Measurements from ENCODE around the gene KDM6B.

KDM6B gene

DNA sequence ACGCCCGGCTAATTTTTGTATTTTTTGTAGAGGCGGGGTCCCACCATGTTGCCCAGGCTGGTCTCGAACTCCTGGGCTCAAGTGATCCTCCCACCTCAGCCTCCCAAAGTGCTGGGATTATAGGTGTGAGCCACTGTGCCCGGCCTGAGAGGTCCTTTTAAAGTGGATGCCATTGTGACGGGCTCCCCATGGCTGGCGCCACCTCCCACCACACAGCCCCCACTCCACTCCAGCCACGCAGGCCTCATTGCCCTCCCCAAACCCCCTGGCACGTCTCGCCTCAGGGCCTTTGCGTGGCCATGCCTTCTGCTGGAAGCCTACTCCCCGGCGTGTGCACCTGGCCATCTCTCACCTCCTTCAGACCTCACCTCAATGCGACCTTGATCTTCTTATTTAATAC, 11.9 kb upstream of the KDM6B start:
- DNase-seq = no peak

DNA sequence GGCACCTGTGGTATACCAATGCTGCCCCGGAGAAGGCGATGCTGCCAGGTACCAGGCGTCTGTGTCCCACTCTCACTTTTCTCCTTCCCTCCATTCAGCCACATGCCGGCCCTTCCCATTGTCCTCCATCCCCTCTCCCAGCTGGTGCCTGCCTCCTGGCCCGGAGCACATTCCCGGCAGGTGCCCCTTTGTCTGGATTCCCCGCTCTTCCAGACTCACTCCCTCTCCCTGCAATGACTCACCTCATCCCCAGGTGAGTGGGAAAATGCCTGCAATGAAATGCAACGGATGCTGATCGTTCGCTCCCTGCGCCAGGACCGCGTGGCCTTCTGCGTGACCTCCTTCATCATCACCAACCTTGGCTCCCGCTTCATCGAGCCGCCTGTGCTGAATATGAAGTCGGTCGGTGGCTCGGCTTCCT, 10.4 kb upstream of the KDM6B start:
- no peak for DNase-seq

DNA sequence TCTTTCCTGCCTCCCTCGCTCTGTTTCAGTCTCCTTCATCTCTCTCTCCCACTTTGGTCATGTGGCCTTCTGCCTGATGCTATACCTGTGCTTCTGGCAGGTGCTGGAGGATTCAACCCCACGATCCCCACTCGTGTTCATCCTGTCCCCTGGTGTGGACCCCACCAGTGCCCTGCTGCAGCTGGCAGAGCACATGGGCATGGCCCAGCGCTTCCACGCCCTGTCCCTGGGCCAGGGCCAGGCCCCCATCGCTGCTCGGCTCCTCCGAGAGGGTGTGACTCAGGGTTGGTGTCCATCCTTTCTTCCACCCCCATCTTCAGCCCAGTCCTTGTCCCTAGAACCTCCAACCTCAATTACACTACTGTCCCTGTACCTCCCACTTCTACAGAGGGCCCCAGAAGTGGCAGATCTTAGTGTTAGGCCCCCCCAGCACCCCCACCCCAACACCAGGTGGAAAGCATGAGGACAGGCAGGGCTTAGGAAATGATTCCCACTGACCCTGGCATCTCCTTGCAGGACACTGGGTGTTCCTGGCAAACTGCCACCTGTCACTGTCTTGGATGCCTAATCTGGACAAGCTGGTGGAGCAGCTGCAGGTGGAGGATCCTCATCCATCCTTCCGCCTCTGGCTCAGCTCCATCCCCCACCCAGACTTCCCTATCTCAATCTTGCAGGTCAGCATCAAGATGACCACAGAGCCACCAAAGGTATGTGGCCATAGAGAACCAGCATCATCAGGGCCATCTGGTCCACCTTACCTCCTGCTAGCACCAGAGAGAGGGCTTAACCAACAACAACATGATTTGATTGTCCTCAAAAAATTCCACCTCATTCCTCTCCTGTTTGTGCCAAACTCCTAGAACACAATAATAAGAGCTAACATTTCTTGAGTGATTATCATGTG, 9.7 kb upstream of the KDM6B start:
- no peak for DNase-seq

DNA sequence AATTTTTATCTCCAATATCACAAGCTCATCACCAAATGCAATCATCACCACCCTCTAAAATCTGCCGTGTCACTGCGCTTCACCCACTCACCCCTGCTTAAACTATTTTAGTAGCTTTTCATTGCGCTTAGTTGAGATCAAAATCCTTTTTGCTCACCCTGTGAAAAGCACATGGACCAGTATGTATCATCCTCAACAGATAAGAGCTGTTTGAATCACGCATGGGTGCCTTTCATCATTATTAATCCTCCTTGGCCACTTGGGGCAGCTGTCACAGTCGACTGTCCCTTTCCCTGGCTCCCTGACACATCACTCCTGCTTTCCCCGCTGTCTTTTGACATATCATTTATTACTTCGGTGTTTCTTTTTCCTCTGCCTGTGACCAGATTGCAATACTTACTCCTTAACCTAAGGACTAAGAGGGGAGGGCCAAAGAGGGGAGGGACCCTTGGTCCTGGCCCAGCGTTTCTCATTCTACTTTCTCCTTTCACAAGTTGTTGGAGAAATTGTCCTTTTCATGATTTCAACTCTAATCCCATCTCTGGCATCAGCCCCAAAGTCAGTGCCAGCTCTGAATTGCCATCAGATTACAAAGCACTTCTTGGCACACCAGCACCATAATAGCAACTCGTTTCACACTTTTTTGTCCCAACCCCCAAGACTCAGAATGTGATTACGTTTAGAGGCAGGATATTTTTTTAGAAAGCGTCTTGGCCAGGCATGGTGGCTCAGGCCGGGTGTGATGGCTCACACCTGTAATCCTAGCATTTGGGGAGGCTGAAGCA, 8.6 kb upstream of the KDM6B start:
- peak in 1 of 2 experiments; percentile 28 for DNase-seq

DNA sequence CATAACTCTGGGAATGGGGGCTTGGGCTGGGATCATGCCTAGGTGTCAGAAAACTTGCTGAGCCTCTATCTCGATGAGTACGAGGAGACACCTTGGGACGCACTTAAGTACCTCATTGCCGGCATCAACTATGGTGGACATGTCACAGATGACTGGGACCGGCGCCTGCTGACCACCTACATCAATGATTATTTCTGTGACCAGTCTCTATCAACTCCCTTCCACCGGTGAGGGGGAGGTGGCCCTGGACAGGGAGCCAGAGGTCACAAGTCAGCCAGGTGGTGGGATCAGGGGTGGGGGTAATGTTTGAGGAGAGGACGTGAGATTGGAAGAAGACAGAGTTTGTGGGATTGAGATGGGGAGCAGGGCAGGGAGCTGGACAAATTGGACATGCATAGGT, 3.4 kb upstream of the KDM6B start:
- no peak for DNase-seq

DNA sequence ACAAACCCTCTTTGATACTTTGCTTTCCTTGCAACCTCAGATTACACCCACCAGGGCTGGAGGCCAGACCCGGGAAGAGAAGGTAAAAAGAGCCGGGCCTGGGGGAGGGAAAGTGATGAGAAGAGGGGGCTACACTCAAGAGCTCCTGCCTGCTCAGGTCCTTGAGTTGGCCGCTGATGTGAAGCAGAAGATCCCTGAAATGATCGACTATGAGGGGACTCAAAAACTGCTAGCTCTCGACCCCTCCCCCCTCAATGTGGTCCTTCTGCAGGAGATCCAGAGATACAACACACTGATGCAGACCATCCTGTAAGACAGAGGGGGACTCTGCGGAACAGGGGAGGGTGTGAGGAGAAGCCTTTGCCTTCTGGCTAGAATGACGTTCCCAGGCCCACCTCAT, 2.8 kb upstream of the KDM6B start:
- DNase-seq = no peak

DNA sequence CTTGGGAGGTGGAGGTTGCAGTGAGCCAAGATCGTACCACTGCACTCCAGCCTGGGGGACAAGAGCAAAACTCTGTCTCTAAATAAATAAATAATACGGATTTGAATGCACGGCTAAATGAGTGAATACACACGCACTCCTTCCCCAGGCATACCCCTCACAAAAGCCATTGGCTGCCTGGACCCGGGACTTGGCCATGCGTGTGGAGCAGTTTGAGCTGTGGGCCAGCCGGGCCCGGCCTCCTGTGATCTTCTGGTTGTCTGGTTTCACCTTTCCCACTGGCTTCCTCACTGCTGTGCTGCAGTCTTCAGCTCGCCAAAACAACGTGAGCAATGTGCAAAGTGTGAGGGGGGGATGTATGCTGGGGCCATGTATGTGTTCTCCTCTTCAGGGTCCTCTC, 1.6 kb upstream of the KDM6B start:
- no peak for DNase-seq

DNA sequence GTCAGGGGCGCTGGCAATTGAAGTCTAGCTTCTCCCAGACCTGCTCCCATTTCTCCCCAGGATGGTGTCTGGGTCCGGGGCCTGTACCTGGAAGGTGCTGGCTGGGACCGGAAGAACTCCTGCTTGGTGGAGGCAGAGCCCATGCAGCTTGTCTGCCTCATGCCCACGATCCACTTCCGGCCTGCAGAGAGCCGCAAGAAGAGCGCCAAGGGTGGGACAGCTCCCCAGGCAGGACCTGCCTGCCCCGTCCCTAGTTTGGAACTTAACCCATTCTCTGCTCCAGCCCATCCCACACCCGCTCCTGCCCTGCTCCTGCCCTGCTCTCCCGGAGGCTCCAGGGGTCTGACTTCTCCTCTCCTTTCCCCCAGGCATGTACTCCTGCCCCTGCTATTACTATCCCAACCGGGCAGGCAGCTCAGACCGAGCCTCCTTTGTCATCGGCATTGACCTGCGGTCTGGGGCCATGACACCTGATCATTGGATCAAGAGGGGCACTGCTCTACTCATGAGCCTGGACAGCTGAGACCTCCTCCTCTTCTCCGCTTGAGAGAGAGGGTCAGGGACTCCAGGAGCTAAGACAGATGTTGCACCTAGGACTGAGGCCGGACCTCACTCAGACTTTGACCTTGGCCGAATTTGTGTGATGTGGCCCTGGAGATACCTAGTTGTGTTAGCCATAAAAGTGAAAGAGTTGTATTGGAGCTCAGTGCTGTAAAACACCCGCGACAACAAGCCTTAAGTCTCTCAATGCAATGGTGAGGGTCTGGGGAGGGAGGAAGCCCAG, 814 bp upstream of the KDM6B start:
- DNase-seq = no peak

DNA sequence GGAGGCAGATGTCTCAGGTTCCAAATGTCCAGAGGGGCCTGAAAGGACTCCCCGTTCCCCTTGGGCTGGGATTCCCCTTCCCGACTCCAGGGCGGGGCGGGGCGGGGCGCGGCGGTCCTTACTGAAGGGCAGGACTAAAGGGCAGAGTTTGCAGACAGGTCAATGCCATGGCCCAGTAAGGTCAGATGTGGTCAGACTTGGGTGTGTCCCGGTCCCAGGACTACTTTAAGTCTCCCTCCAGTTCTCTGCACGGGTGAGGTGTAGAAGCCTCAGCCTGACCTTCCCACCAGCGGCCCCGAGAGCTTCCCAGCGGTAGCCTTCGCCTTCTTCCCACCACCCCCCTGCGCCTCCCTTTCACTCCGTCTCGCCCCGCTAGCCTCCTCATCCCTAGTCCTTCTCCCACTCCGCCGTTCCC, 532 bp downstream of the KDM6B start:
- no peak for DNase-seq

DNA sequence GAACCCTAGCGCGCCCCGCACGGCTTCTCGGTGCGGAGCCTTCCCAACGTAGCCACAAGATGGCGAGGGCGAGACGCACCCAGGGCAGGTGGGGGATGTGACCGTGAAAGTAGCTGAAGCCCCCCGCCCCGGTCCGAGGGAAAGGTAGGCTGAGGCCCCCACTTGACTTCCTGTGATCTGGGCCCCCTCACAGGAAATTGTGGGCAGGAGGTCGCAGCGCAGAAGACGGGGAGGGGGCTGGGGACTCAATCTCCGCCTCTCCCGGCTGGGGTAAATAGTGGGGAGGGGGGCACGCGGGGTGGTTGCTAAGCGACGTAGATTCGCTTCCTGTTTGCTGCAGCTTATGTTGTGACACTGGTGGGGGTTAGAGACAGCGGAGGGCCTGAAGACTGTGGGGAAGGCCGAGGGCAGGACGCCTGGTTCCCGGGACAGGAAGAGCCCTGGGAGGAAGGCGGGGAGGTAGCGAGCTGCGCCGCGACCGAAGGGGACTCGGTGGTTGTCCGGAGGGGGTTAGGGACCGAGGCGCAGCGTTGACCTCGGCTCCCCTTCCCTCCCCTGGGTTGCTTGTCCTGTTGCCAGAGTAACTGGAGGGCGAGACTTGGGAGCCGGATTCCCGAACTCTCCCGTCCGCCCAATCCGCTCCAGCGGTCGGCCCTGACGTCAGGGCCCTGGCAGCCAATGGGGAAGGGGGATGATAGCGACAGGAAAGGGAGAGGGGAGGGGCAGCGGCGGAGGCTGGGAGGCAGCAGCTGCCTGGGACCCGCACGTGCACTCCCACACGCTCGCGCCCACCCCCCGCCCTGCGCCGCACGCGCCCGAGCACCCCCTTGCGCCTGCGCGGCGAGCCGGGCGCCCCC, 1.2 kb downstream of the KDM6B start:
- DNase-seq = peak; percentile 81 to 85

DNA sequence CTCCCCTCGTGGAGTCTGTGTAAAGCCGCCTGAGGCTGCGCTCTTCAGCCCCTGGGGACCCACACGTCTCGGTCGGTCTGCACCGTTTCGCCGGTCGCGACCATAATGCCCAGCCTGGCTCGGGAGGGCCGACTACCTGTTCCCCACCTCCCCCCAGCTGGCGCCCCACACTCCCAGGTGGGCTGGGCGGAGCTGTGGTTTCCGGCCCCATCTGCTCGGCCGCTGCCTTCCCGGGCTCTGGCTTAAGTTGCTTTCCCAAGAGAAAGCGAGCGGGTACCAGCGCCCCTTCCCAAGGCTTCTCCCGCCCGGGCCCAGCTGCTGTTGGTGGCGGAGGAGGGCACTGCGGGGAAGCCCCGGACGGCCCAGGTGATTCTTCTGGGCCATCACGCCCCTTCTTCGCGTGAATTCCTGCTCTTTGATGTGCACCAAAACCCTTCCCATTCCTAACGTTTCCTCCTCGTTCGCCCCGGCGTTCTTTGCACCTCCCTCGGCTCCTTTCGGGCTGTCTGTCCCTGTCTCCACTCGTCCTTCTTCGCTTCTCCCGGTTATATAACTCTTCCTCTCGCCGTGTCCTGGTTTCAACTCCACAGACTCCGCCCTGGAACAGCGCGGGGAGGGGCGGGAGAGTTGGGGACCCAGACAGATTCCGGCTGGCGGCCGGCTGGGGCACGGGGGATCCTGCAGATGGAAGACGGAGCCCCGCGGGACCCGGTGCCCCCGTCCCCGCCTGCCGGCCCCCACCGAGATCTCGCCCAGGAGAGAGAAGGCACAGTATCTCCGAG, 2.0 kb downstream of the KDM6B start:
- peak; percentile 26 to 38 for DNase-seq

DNA sequence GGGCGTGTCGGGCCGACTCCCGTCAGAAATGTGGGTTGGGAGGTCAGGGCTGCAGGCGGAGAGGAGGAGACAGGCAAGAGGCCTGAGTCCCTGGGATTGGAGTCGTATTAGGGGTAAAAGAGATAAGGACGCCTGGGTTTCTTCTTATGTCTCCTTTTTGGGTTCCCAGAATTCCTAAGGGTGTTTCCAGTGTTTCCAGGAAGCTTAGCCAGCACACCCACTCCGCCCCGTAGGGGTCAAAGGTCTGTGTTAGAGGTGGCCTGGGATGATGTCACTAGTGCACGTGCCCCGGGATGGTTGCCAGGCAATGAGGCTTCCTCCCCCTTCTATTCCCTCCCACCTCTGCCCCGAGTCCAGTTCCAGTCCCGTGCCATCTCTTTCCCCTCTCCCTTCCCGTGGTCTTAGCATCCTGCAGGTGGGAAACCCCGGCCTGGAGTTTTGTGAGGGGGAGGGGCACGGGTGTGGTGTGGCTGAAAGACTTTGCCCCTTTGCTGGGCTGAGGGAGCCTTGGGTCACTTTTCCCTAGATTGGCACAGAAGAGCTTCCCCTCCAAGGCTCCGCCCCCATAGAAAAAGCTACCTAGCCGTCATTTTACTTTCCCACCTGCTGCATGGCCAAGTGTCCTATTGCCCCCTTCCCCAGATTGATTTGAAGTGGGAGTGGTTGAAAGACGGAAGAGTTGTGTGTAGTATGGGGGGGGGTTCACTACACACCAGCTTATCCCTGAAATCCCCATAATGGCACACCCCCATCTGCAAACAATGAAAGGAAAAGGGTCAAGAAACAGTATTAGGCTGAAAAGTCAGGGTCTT, 2.8 kb downstream of the KDM6B start:
- peak; percentile 79 to 80 for DNase-seq

DNA sequence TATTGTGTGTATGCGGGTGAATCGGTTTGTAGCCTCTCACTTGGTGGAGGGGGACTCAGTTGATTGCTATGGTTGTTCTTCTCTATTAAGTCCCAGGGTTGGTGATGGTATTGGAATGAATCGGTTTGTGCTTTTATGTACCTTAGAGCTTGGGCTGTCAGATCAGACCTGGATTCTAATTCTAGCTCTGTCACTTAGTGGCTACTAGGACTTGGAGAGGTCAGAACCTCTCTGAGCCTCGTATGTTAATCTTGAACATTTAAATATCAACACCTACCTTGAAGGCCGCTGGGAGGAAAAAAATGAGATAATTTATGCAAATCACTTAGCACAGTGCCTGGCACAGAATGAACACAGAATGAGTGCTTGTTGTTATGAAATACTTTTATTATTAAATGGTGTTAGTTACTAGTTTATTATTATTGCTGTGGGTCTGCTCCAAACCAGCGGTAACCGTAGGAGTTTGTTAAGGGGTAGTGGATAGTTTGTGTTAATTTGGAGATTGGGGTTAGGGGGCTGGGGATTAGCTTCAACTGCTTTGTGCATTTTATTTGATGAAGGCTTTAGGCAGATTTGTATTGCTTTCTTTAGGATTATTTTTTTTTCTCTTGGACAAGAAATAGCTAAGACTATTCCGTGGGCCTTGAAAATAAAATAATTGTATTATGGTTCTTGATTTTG, 3.5 kb downstream of the KDM6B start:
- no peak for DNase-seq

DNA sequence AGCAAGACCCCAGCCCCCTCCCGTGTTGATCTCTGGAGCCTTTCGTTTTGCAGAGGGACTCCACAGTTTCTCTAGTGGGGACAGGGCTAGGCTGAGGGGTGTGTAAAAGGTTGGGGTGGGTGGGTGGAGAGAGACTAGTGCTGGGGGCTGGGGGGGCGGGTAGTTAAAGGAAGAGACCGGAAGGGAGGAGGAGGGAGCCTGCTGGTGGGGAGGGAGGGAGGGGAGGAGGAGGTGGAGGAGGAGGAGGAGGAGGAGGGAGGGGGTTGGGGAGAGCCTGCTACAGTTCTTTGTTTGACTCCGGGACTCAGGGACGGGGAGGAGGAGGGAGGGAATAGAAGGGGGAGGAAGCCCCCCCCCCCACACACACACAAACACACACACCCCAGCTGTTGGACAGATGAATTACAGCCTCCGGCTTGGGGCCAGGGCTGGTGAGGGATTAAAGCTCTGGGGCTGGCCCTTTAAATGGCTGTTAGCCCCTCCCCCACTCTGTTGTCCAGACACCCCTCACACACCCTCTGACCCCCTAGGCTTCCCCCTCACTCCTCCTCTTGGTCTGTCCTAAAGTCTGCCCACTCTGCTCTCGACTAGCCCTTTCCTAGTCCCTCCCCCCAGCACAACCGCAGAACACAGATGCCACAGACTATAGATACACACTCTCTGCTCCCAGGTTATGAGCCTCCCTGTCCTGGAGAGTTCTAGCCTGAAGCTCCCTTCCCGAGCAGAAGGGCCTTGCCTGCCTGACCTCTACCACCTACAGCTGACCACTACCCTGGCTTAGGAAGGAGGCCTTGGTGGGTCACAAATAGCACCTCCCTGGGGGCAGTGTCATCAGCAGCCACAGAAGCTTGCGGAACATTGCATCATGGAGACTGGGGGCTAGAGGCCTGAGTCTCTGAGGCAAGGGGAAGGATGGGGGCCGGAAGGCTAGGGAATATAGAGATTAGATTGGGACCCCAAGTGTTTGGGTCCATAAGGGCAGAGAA, 4.4 kb downstream of the KDM6B start:
- DNase-seq = peak; percentile 22 to 43

DNA sequence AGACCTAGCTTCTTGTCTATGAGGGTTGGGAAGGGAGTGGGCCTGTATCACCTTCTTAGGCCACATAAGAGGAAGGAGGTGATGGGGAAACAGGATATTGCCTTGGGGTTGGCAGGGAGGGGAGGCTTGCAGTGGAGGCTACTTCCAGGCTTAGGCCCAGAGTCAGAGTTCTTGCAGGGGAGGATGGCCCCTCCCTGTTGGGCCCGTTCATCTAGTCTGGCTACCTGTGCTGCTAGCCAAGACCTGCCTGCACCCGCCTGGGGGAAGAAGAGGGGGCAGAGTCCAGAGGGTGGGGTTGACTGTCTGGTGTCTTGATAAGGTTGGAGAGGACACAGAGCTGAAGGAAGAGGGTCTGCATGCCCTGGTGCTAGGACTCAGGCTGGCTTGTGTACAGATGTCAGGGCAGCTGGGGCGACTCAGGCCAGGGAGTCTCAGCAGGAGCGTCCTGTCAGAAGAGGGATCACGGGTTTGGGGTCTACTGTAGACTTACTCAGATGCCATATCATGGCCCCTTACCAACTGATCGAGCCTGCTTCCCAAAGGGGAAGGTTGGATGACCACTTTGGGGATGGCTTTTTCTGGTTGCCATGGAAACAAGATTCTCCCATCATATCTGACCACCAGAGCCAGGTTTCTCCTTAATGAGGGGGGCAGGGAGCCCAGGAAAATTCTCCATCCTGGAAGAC, 5.3 kb downstream of the KDM6B start:
- peak; percentile 23 to 45 for DNase-seq

DNA sequence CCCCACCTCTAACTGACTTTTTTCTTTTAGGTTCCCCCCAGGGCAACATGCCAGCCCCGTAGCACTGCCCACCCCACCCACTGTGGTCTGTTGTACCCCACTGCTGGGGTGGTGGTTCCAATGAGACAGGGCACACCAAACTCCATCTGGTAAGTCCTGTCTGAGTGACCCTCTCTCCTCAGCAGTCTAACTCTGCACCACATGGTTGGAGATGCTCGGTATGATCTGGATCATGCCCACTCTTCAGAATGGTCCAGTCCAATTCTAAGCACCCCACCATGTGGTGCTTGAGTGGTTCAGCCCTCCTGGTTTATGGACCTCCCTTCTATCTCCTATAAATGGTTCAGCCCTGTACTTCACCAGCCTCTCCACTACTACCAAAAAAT, 5.9 kb downstream of the KDM6B start:
- DNase-seq = peak in 1 of 2 experiments; percentile 6

DNA sequence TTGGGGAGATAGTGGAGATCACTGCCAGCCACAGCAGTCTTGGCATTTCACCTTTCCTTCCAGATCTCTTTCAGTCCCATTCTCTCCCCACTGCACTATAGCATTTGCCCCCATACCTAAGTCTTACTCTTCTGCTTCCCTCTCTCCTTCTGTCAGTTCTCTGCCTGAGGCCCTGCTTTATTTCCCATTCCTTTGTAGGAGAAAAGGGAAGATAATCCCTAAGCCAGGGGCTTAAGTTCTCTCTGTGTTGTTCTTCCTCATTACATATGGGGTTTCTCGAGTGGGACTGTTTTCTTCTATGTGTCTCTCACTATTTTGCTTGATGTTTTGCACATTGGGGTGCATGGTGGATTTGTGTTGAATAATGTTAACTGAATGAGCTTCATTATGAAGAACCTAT, 6.4 kb downstream of the KDM6B start:
- no peak for DNase-seq

DNA sequence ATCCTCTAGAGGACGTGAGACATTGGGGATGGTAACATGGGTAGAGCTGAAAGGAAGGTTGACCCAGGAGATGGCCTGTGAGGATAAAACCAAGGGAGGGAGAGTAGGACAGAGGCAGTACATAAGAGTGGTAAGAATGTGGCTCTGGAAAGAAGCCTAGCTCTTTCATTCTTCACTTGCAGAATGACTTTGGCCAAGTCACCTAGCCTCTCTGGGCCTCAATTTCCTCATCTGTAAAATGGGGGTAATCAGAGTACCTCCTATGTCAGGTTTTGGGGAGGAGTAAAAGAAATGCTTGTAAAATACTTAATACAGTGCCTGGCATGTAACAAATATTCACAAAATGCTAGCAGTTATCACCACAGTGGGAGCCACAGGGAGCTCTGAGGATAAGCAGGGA, 6.9 kb downstream of the KDM6B start:
- DNase-seq = no peak
